ENCODE measurements around the gene ERBB2. TPM values are rescaled to one million over a fixed set of nuclear protein-coding genes. Genes with fewer than 3 reads are reported as not detected.
A peak's percentile ranks its signal among the peaks of the same experiment; 100 is the strongest.

Gene ERBB2
- total RNA-seq, 1 donor from 2014 or later = 66.2 TPM

DNA sequence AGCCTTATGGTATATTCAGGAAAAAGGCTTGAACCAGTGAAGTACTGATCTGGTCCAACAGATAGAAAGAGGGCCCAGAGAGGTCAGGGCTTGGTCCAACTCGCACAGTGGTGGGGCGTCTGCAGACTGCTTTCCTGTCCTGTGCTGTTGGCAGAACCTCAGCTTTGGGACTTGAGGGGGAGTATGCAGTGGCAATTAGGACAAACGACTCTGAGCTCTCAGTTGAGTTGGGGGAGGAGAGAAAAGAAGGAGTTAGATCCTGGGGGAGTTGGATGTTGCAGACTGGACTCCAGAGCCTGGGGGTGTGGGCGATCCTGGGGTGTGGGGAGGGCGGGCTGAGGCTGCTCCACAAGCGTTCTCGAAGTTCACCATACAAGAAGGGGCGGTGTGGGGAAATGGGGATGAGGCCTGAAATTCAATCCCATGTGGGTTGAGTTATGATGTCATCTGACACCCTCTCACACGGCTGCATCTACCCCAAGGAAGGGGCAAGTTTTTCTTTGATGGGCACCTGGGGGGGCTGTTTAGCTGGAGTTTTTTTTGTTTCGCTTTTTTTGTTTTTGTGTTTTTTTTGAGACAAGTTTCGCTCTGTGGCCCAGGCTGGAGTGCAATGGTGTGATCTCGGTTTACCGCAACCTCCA lies 52.5 kb downstream of the ERBB2 start:
- Mint-ChIP-seq H3K4me1 (ENCODE audit: unreplicated experiment) (peaks cover 16% of the 10 kb centered on the region), H3K9me3 (ENCODE audit: unreplicated experiment) (no peaks in the 10 kb centered on the region), H3K36me3 (ENCODE audit: unreplicated experiment) (no peaks in the 10 kb centered on the region), H3K4me3 (ENCODE audit: unreplicated experiment) (peak overlapping the region; percentile 66), H3K27me3 (ENCODE audit: unreplicated experiment) (peaks cover 10% of the 10 kb centered on the region), H3K27ac (ENCODE audit: unreplicated experiment) (no peak overlapping the region)
- TF ChIP-seq, protein P1, sequence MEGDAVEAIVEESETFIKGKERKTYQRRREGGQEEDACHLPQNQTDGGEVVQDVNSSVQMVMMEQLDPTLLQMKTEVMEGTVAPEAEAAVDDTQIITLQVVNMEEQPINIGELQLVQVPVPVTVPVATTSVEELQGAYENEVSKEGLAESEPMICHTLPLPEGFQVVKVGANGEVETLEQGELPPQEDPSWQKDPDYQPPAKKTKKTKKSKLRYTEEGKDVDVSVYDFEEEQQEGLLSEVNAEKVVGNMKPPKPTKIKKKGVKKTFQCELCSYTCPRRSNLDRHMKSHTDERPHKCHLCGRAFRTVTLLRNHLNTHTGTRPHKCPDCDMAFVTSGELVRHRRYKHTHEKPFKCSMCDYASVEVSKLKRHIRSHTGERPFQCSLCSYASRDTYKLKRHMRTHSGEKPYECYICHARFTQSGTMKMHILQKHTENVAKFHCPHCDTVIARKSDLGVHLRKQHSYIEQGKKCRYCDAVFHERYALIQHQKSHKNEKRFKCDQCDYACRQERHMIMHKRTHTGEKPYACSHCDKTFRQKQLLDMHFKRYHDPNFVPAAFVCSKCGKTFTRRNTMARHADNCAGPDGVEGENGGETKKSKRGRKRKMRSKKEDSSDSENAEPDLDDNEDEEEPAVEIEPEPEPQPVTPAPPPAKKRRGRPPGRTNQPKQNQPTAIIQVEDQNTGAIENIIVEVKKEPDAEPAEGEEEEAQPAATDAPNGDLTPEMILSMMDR (IDR thresholded peaks at IDR 0.05) = no peak
- no peak for DNase-seq (ENCODE audit: extremely low spot score, unreplicated experiment)

DNA sequence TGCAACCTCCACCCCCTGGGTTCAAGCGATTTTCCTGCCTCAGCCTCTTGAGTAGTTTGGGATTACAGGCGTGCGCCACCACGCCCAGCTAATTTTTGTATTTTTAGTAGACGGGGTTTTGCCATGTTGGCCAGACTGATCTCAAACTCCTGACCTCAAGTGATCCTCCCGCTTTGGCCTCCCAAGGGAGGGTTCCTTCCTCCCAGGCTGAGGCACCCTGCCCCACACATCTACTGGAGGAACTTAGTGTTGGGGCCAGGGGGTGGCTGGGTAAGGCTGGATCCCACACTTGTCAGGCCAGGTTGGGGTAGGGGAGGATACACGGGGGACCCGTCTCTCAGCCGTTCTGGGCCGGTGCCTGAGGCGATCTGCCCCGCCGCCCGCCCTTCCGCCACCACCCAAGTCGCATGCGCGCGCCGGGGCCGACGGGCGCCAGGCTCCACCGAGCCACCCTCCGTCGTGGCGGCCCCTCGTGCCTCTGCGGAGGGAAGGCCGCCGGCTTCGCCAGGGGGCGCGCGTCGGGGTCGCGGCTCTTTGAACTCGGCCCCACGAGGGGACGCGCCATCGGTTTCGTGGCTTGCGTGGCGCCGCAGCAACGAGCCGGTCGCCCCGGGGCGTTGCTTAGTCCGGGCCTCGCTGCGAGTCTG lies 53.8 kb downstream of the ERBB2 start:
- Mint-ChIP-seq H3K4me1 (ENCODE audit: unreplicated experiment) (peaks cover 16% of the 10 kb centered on the region), H3K36me3 (ENCODE audit: unreplicated experiment) (no peaks in the 10 kb centered on the region), H3K4me3 (ENCODE audit: unreplicated experiment) (peak overlapping the region; percentile 67), H3K9me3 (ENCODE audit: unreplicated experiment) (no peaks in the 10 kb centered on the region), H3K27ac (ENCODE audit: unreplicated experiment) (peak overlapping the region; percentile 34), H3K27me3 (ENCODE audit: unreplicated experiment) (peaks cover 23% of the 10 kb centered on the region)
- TF ChIP-seq, protein P1 (IDR thresholded peaks at IDR 0.05) = no peak
- no peak for DNase-seq (ENCODE audit: extremely low spot score, unreplicated experiment)

DNA sequence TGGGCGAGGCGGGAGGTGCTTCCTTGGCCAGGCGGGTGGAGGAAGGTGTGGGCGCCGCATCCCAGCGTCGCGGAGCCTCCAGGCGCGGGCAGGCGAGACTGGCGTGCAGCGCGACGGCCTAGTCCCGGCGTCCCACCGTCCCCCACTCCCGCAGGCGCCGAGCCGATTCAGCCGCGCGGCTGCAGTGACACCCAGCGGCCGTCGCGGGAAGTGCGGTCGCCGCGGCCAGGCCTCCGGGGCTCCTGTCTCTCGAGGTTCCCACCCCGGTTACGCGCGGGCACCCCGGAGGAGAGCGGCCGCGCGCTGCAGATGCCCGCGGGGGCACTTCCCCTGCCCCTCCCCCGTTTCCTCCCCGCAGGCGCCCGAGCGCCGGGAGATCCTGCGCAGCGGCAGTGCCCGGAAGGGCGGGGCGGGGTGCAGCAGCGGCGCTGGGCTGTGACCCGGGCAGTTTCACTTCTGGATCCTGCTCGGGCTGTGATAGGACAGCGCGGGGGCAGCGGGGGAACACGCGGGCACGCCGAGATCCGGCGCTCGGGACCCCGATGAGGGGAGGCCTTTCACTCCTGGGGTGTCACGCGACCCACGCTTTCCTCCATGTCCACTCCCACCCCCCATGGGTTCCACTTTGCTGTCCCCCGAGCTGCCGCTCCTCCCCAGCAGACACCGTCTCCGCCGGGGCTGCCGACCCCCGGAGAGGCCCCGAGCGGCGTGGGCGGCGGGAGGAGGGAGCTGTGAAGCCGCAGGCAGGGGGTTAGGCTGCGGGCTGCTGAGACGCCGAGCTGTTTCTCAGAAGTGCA lies 54.5 kb downstream of the ERBB2 start:
- TF ChIP-seq, protein P1 (IDR thresholded peaks at IDR 0.05) = peak; percentile 99
- Mint-ChIP-seq H3K9me3 (ENCODE audit: unreplicated experiment) (no peaks in the 10 kb centered on the region), H3K27ac (ENCODE audit: unreplicated experiment) (peak overlapping the region; percentile 34), H3K27me3 (ENCODE audit: unreplicated experiment) (peaks cover 30% of the 10 kb centered on the region), H3K4me3 (ENCODE audit: unreplicated experiment) (peak overlapping the region; percentile 60), H3K36me3 (ENCODE audit: unreplicated experiment) (no peaks in the 10 kb centered on the region), H3K4me1 (ENCODE audit: unreplicated experiment) (peaks cover 16% of the 10 kb centered on the region)
- DNase-seq (ENCODE audit: extremely low spot score, unreplicated experiment) = peak; percentile 95

DNA sequence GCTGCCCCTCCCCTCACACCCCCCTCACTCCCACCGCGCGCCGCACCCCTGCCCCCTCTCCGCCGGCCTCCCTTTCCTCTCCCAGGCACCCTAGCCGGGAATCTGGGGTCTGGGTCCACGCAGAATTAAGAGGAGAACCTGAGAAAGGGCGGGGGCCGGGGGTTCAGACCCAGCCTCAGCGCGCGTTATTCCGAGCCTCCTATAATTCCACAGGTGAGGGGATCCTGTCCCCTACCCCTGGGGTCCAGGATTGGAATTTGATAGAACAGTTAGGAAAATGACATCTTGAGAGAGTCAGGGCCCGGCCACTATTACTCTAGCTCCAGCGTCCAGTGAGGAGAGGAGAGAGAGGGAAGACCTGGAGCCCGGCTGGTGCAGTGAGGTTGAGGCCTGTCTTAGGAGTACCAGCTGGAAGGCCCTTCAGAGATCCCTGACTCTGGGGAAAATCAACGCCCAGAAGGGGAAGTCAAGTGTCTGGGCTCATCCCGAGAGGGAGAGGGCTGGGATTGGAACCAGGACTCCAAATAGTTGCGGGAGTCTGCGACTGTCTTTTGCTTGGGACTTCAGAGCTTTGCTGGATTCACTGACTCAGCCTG lies 55.2 kb downstream of the ERBB2 start:
- peaks cover 14% of the 10 kb centered on the region for H3K4me1 Mint-ChIP-seq (ENCODE audit: unreplicated experiment)
- no peaks in the 10 kb centered on the region for H3K36me3 Mint-ChIP-seq (ENCODE audit: unreplicated experiment)
- TF ChIP-seq, protein P1 (IDR thresholded peaks at IDR 0.05) = no peak
- peaks cover 36% of the 10 kb centered on the region for H3K27me3 Mint-ChIP-seq (ENCODE audit: unreplicated experiment)
- peak overlapping the region; percentile 63 for H3K27ac Mint-ChIP-seq (ENCODE audit: unreplicated experiment)
- peak overlapping the region; percentile 54 for H3K4me3 Mint-ChIP-seq (ENCODE audit: unreplicated experiment)
- no peaks in the 10 kb centered on the region for H3K9me3 Mint-ChIP-seq (ENCODE audit: unreplicated experiment)
- DNase-seq (ENCODE audit: extremely low spot score, unreplicated experiment) = no peak
